ENCODE measurements around the gene ACAP3.
"Not testable (repeated sequence)": the region's sequence is repeated elsewhere in the genome, so short reads cannot be mapped to it uniquely, and the experiment has no call there.

The ACAP3 gene

DNA sequence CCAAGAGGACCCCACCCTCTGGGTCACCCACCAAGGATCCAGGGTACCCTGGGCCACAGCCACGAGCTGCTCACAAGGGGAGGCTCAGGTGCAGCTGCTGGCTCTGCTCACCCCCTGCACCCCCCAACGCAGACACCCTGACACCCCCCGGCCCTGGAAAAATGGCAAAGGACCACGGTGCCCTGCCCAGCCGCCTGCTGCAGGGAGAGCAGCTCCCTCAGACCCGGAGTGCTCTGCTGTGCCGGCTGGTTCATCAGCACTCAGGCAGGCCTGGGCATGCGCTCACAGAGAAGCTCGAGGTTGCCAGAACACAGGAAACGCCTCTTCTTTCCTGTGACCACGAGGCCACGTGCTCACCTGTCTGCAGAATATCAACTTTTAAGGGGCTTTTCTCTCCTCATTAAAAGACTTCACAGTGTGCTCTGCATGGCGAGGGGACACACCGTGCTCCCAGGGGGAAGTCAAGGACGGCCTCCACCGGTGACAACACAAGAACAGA lies 56.9 kb downstream of the ACAP3 start:
- TF ChIP-seq, protein P1, sequence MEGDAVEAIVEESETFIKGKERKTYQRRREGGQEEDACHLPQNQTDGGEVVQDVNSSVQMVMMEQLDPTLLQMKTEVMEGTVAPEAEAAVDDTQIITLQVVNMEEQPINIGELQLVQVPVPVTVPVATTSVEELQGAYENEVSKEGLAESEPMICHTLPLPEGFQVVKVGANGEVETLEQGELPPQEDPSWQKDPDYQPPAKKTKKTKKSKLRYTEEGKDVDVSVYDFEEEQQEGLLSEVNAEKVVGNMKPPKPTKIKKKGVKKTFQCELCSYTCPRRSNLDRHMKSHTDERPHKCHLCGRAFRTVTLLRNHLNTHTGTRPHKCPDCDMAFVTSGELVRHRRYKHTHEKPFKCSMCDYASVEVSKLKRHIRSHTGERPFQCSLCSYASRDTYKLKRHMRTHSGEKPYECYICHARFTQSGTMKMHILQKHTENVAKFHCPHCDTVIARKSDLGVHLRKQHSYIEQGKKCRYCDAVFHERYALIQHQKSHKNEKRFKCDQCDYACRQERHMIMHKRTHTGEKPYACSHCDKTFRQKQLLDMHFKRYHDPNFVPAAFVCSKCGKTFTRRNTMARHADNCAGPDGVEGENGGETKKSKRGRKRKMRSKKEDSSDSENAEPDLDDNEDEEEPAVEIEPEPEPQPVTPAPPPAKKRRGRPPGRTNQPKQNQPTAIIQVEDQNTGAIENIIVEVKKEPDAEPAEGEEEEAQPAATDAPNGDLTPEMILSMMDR (IDR thresholded peaks at IDR 0.05; ENCODE audit: low read depth, low read length, missing control alignments), result no peak
- H3K4me3 ChIP-seq (replicated peaks; ENCODE audit: low read depth, low read length), result no peak overlapping the region
- DNase-seq (ENCODE audit: extremely low read depth, low read depth), result peak; percentile 22

DNA sequence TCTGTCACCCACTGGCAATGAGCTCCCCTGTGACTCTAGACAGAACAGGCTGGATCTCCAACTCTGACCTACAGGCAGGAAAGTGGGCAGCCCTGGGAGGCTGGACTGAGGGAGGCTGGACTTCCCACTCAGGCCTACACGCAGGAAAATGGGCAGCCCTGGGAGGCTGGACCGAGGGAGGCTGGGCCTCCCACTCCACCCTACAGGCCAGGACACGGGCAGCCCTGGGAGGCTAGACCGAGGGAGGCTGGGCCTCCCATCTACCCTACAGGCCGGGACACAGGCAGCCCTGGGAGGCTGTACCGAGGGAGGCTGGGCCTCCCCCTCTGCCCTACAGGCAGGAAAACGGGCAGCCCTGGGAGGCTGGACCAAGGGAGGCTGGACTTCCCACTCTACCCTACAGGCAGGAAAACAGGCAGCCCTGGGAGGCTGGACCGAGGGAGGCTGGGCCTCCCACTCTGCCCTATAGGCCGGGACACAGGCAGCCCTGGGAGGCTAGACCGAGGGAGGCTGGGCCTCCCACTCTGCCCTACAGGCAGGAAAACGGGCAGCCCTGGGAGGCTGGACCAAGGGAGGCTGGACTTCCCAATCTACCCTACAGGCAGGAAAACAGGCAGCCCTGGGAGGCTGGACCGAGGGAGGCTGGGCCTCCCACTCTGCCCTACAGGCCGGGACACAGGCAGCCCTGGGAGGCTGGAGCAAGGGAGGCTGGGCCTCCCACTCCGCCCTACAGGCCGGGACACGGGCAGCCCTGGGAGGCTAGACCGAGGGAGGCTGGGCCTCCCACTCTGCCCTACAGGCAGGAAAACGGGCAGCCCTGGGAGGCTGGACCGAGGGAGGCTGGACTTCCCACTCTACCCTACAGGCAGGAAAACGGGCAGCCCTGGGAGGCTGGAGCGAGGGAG lies 59.5 kb downstream of the ACAP3 start:
- H3K4me3 ChIP-seq (replicated peaks; ENCODE audit: low read depth, low read length); DNase-seq (ENCODE audit: extremely low read depth, low read depth): not testable (repeated sequence)

DNA sequence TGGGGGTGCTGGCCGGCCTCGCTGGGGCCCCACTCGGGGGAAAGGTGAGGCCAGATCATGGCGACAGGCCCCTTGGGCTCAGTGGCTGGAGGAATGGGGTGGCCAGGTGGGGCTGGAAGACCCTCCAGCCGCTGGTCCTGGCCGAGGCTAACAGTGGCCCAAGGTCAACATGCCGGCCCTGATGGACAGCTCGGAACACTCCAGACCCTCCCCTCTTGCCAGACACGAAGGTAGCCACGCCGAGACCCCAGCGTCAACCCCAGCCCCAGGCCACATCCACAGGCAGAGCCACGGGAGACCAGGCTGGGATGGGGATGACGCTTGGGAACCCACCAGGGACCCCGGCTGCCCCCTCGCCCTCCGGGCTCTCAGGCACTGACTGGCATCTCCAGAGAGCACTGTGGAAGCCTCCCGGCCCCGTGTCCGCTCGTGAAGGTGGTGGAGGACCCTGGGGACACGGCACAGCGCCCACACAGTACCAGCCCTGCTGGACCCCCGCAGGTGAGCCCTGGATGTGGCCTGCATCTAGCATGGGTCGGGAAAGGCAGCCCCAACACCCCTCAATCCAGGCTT lies 60.3 kb downstream of the ACAP3 start:
- no peak overlapping the region for H3K4me3 ChIP-seq (replicated peaks; ENCODE audit: low read depth, low read length)
- DNase-seq (ENCODE audit: extremely low read depth, low read depth), result no peak
- TF ChIP-seq, protein P1 (IDR thresholded peaks at IDR 0.05; ENCODE audit: low read depth, low read length, missing control alignments), result no peak

DNA sequence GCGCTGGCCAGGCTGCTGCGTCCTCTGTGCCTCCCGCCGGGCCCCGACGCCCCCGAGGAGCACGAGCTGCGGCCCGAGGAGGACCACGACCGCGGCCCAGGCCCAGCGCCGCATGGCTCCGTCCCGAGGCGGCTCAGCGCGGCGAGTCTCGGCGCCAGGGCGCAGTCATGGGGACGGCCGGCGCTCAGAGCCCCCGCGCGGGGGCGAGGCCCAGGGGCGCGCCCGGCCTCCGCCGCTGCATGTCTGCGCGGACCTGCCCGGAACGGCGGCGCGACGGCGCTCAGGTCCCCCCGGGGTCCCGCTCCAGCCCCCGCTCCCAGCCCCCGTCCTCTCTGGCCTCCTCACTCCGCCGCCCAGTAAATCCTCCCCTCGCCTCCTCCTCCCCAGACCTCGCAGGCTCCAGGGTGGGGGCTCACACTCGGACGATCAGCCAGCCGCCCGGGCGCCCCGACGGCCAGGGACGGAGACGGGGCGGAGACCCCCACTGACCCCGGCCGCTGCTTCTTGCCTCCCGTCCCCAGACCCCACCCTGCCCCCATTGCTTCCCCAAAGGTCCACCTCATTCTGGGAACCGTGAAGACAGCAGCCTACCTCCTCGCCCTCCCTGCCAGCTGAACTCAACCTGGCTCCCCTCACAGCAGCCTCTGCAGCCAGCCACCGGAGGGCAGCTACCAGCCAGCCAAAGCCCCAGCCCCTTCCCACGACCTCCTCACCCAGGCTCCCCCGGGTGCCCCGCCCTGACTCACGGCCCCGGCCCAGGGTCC lies 61.0 kb downstream of the ACAP3 start, which contains the start of gene C1QTNF12:
C1QTNF12 (minus strand) TSS at position 146 of the 764 bp plus-strand sequence; CDS start at position 114, 32 bp downstream.
- H3K4me3 ChIP-seq (replicated peaks; ENCODE audit: low read depth, low read length), result no peak within 1 kb of the TSS
- TF ChIP-seq, protein P1 (IDR thresholded peaks at IDR 0.05; ENCODE audit: low read depth, low read length, missing control alignments), result no peak
- DNase-seq (ENCODE audit: extremely low read depth, low read depth), result no peak

DNA sequence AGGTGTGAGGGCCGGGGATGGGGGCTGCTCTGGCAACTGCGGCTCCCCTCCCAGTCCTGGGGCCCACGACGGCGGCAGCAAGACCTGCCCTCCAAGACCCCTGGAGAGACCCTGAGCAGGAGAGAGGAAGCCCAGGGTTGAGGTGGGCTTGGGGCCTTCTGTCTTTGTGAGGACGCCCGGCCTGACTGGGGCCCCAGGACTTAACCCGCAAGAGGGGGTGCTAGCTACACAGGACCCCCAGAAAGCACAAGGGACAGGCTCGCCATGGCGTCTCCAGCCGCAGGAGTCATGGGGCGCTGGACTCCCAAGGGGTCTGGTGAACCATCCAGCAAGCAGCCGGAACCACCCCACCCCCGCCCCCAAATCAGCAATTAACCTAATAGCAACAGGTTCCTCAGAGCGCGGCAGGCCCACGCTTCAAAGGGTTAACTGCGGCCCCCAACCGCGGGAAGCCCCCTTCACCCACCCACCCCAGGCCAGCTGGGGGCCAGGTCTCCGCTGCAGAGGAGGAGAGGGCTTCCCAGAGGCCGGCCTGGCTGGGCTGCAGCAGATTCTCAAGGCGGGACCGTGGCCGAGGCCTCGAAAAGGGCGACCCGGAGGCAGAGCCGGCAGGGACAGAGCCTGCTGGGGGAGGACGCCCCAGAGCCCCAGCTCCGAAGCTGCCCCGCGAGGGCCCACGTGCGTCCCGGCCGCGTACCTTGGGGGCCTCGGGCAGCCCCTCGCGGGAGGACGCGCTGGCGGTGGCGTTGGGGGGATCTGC lies 61.7 kb downstream of the ACAP3 start:
- TF ChIP-seq, protein P1 (IDR thresholded peaks at IDR 0.05; ENCODE audit: low read depth, low read length, missing control alignments), result no peak
- H3K4me3 ChIP-seq (replicated peaks; ENCODE audit: low read depth, low read length), result no peak overlapping the region
- DNase-seq (ENCODE audit: extremely low read depth, low read depth), result no peak

DNA sequence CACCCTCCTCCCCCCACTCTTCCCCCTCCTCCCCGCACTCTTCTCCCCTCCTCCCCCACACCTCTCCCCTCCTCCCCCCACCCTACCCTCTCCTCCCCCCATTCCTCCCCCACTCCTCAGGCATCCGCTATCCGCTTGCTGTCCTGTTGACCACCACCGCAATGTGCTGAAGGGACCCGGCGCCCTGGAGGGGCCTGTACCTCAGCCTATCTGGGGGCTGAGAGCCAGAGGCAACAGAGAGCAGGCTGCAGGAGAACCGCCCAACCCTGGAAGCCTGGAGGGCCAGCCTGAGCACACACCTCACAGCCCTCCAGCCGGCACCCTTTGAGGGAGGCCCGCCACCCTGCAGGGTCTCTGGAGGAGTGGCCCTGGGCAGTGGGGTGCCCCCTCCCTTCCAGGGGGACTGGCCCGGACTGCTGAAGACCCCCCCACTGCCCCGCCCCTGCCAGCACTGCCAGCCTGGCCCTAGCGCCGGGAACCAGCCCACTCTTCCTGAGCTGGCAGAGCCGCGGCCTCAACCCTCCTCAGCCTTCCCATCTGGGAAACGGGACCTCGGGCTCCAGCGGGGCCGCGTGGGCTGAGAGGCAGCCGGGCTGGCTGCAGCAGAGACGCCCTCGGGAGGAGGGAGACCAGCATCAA lies 62.4 kb downstream of the ACAP3 start:
- no peak for DNase-seq (ENCODE audit: extremely low read depth, low read depth)
- H3K4me3 ChIP-seq (replicated peaks; ENCODE audit: low read depth, low read length), result no peak overlapping the region
- TF ChIP-seq, protein P1 (IDR thresholded peaks at IDR 0.05; ENCODE audit: low read depth, low read length, missing control alignments), result no peak
